Stimulated activated CD8-positive, alpha-beta memory T cell treated with anti-CD3 and anti-CD28 coated beads, Interleukin-4, amount 100 ng/mL, for 1 hour (primary cell): ENCODE data around the gene HP1BP3.
"Not testable (repeated sequence)": the region's sequence is repeated elsewhere in the genome, so short reads cannot be mapped to it uniquely, and the experiment has no call there.

ENCODE experiments used
- DNase-seq, 2 donors: peaks; one replicate each; pipeline ENCODE4 v3.0.0-alpha.2; 2020; ENCODE audit warnings: low read depth in 2 of 2, low spot score in 1 of 2

Gene HP1BP3

GRCh38 chr1:20728371-20729154 lies 58.5 kb downstream of the HP1BP3 start:
- no peak for DNase-seq

DNA sequence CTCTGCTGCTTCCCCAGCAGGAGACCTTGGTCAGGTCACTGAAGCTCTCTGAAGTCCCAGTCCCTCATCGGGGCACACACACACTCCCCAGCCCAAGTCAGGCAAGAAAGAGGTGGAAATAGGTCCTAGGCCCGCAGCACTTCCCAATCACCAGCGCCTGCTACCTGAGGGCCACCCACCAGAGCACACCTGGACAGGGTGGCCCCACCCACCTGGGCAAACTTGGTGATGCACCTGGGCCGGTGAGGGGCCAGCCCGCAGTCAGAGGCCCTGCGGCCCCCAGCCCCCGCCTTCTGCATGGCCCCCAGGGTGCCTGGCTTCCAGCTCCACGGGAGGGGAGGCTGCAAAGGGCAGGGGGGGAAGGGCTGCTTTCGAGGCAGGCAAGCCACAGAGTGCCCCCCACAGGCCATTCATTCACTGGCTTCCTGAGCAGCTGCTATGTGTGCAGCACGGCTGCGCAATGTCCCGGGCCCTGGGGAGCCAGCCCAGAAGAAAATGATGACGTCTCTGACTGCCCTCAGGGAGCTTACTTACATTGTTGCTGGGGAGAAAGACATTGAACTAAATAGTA lies 59.3 kb downstream of the HP1BP3 start:
- DNase-seq, result no peak

DNA sequence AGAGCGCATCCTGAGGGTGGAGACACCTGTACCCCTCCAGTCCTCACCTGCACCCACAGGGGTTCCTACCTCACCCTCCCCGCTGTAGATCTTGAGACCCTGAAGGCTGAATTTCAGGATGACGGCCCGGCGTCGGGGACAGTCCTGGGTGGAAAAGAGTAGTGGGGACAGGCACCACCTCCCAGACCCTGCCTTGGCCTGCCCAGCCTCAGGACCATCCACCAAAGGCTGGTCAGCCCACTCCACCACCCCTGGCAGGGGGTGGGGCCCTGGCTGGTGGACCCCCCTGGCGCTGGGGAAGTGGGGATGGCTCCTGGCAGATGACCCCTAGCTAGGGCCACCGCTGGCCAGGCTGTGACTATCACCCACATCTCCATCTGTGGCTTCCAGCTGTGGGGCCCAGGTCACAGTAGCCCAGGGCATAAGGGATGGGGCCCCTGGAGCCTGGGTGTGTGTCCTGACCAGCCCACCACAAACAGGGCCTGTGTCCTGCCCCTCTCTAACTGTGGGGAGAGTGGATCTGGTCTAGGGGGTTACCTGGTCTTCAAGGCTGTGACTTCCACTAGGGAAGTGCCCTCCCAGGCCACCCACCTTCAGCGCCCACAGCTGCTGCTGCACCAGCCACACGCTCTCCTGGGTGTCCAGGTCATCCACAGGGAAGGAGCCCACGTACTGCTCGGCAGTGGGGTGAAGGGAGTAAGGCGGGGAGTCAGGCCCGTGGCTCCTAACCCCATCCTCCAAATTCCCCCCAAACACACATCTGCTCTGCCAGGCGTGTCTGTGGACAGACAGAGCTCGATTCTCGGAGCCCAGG lies 60.0 kb downstream of the HP1BP3 start:
- DNase-seq, result no peak

DNA sequence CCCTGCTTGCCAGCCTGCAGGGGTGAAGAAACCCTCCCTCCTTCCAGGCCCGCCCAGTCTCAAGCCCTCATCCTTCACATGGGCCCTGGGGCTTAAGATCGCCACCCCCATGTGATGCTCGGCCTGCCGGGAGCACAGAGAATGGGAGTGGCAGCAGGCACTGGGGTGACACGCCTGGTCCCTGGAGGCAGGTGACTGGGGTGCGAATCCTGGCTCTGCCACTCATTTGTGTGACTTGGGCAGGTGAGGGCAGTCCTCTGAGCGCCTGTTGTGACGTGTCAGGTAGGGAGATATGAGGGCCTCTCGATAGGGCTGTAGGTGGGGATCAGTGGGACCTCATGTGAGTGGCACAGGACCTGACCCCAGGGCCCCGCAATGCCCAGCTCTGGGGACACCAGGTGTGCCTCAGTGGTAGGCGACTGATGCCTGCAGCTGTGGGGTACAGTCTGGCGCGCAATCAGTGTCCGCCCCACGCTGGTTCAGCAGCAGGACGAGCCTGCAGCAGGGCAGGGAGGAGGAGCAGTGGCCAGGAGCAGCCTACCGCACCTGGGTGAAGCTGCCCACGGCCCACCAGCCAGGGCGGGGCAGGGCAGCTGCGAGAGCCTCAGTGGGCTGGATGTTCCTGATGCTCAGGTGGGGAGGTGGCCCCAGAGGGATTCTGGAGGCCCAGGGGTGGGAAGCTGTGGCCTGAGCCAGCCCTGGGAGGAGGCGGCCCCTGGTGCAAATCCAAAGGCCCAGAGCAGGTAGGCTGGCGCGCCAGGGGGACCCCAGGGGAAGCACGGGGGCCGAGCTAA lies 60.8 kb downstream of the HP1BP3 start:
- no peak for DNase-seq

DNA sequence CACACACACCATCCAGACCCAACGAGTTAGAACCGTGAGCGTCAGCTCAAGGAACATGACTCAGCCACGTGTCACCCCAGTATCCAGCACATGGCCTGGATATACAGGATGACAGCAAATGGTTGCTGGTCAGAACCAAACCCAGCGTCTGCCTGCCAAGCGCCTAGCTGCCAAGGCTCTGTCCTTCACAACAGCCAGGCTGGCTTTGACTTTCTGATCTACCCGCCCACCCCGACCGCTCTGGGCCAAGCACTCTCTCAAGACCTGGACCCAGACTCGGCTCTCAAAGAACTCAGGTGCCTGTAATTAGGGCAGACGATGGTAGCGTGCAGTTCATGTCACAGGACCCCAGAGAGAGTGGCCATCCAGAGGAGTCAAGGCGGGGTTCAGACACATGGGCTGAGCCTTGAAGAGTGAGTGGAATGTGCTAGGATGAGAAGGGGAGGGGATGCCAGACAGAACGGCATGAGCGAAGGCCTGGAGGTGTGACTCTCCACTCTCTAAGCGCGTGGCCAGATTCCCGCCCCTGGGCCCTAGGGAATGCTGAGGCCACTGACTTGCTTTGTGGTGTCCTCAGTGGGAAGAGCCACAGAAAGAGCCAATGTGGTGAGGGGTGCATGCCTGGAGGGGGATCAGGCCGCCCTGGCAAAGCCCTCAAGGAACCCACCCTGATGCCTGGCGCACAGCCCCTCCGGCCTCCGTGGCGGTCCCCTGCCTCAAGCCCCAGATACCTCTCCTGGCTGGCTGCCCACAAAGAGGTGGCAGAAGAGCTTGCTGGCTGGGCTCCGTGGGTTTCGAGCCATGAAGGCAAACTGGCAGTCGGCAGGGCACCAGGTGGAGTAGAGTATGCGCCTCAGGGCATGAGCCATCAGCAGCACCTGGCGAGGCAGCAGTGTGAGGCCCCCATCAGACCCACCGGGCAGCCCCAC lies 61.7 kb downstream of the HP1BP3 start:
- DNase-seq, result no peak

DNA sequence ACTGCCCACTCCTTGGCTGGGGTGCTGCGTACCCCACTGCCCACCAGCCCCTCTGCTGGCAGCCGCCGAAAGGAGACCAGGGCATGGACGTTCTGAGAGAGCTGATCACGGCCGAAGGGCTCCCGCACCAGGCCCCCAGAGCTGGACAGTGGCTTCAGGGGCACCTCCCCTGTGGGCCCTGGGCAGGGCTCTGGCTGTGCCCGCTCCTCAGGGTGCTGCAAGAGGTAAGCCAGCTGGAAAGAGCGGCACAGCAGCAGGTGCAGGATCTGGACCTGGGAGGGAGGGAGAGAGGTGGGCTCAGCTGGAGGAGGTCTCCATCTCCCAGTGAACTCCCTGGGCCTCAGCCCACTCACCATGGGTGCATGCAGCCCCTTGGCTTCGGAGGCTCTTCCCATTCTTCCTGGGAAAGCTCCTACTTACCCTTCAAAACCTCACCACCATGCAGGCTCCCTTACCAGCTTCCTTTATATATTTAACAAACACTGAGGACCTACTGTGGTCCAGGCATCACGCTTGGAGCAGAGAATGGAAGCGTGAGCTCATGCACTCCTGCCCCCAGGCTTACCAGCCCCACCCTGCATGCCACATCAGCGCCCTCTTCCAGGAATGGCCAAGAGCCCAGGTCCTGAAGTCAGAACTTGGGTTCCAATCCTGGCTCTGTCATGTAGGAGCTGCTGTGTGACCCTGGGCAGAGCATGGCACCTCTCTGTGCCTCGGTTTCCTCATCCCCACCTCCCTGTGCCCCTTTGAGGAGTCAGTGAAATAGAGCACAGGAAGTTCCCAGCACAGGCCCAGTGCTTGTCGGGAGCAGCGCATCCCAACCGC lies 62.5 kb downstream of the HP1BP3 start:
- DNase-seq, result no peak

DNA sequence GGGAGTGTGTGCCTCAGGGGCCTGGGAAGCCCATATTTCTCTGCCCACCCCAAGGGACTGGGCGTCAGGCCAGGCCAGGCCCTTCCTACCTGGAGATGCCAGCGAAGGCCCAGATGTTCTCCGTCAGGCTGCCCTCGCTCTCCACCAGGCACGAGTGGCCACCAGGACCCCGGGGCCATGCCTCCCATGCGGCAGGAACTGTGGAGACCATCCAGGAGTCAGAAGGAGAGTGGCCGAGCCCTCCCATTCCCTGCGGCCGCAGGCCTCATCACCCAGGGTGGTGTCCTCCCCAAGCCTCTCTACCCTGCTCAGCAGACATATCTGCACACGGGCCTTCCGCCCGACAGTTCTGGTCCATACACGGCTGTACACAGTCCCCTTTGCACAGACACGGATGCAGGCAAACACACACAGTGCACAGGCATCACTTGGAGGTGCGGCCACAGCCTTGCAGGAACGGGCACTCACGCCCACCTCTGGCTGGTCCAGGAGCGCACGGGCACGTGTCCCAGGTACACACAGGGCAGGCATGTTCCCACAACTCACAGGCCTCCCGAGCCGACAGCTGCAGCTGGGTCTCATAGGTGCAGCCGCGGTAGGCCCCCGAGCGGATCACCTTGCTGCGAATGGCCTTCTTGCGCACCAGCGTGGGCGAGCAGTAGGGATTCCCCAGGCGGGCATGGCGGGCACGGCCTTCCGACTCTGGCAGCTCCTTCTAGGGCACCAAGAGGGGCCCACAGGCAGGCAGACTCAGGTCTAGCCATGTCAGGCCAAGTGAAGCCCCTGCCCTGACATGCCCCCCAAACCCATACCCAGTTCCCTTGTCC lies 63.4 kb downstream of the HP1BP3 start:
- no peak for DNase-seq

GRCh38 chr1:20723159-20723536 lies 64.0 kb downstream of the HP1BP3 start:
- no peak for DNase-seq

- no peak for DNase-seq
Observed at GRCh38 chr1:20721117-20722061, 65.7 kb downstream of the HP1BP3 start.

- no peak for DNase-seq
Observed at GRCh38 chr1:20720631-20721091, 66.4 kb downstream of the HP1BP3 start.

DNA sequence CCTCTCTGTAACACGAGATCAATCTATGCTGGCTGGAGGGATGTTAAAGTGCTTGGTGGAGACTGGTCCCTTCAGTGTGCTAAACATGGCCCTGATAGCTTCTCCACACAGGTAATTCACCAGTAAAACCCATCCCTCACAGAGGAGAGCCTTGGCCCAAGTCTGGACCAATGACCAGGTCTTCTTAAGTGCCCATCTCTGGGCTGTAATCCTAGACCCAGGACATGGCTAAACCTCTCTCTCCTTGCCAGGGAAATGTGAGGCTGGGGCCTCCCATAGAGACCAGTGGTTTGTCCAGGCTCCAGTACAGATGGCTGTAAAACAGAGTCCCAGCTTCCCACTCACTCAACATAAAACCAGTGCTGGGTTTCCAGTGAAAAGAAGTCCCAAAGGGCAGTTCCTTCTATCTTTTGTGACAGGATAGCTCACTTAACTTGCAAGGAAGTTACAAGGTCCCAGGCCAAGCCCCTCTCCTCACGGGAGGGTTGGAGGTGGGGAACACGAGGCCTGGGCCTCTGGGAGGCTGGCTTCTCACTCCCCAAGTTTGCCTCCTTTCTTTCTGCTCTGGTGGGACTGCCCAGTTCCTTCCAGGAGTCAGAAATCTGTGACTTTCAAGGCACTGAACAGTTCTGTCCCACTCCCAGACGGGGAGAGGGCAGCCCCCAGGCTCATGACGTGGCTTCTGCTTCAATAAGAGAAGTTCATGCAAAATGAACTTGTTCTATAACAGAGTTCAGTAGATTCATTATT lies 67.1 kb downstream of the HP1BP3 start:
- no peak for DNase-seq

DNA sequence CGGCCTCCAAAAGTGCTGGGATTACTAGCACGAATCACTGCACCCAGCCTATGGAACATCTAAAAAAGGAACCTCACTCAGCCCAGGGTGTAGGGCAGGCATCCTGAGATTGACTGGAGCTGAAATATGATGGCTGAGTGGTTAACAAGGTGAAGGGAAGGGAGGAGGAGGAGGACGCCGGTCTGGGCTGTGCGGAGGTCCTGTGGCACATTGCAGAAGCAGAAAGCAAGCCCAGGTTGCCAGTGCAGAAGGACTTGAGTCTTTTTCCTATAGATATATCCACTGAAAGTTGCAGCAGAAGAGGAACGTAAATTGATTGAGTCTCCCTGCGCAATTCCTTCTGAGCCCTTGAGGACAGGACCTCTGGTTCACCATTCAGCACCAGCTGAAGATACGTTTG lies 67.8 kb downstream of the HP1BP3 start:
- DNase-seq, result no peak

DNA sequence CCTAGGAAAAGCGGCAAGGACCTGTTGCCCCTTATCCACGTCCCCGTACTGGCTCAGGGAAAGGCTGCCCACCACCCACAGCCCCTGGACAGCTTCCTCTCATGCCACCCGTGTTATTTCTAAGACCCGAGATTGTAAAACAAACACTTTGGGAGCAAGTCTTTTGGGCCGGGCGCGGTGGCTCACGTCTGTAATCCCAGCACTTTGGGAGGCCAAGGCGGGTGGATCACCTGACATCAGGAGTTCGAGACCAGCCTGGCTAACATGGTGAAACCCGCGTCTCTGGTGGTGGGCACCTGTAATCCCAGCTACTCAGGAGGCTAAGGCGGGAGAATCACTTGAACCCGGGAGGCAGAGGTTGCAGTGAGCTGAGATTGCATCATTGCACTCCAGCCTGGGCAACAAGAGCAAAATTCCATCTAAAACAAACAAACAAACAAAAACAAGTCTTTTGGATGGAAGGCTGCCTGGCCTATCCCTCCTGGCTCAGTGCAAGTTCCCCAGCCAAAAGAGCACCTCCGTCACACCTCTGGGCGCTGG lies 68.7 kb downstream of the HP1BP3 start:
- not testable (repeated sequence) for DNase-seq

DNA sequence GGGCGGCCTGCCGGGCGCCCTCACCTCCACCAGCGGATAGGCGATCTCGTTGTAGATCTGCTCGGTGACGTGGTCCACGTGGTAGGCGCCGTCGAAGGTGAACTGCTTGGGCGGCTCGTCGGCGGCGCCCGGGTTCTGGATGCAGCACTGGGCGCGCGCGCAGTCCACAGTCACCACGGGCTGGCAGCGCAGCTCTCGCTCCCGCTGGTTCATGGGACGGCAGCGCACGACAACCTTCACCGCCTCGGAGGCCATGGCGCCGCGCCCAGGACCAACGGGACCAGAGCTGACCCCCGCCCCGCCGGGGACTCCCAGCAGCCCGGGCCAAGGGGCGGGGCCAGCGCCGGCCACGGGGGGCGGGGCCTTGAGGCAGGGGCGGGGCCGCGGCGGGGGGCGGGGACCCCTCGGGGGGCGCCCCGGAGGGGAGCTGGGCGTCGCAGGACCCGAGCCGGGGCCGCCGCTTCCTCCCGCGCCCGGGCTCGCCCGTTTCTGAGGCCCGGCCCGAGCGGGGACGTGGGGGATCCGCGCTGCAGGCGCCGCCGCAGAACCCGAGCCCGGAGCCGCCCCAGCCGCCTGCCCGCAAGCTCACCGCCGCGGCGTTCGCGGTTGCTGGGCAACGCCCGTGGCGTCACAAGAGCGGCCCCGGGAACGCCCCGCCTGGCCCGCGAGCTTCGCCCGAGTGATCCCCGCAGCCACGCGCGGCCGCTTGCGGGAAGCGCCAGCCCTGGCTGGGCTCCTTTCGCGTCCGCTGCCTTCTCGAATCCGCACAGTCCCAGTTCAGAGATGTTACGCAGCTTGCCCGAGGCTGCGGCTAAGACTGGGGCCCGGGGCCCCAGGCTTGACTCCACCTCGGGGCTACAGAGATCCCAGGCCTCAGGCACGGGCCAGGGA lies 69.4 kb downstream of the HP1BP3 start, which contains the start of gene KIF17:
Gene KIF17, minus strand, starts transcription at position 556 of the 891 bp plus-strand sequence. Its CDS starts 301 bp downstream, at position 255.
- peak; percentile 25 to 34 for DNase-seq

- DNase-seq, result no peak
Observed at GRCh38 chr1:20716232-20716631, 70.9 kb downstream of the HP1BP3 start.
